Measurements from ENCODE around the gene DHRS4L2.
"Not testable (repeated sequence)": the region's sequence is repeated elsewhere in the genome, so short reads cannot be mapped to it uniquely, and the experiment has no call there.

Gene DHRS4L2

DNA sequence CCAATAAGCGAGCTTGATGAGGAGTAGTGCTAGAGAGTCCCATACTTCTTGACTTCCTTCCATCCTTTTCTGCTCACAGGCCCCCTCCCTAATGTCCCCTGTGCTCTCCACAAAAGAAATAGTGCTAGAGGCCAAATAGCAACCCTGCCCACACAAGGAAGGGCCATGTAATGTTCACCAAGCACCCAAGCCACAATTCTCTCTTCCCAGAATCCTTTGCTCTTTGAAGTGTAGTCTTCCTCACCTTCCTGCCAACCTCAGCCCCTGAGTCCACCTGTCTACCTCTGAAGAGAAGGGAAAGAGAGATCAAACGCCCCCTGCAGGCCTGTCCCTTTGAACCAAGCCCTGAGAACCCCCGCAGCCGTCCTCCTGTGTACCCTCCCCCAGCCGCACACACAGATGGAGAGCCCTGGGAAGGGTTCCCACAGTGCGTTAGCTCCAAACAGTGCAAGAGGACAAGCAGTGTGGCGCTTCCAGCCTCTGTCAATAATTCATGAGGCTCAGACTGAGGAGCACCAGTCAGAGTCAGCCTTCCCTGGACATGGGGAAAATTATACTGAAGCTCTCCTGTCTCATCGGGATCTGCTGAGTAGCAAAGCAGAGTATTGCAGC, 37.0 kb upstream of the DHRS4L2 start:
- Histone ChIP-seq H3K36me3 (ENCODE audit: insufficient read depth, insufficient read length, low read length) (peaks cover 3% of the 10 kb centered on the region), H3K9me3 (ENCODE audit: insufficient read depth, low read length) (0 out of 2 replicates have a peak, but pooled peaks cover 12% of the 10 kb centered on the region), H3K27me3 (ENCODE audit: insufficient read depth, insufficient read length) (no peaks in the 10 kb centered on the region), H3K4me3 (ENCODE audit: insufficient read length, low read depth) (no peak overlapping the region), H3K9ac (ENCODE audit: insufficient read length, low read depth) (no peak overlapping the region), H3K4me1 (ENCODE audit: insufficient read depth, insufficient read length) (peaks cover 3% of the 10 kb centered on the region)
- TF ChIP-seq ZNF274 (IDR thresholded peaks at IDR 0.05; ENCODE audit: low read depth, low read length) = no peak
- no peak for TF ChIP-seq YY1 (IDR thresholded peaks at IDR 0.05; ENCODE audit: insufficient read depth, insufficient read length)
- no peak for DNase-seq (ENCODE audit: low read depth, low spot score)

- H3K36me3 ChIP-seq (ENCODE audit: insufficient read depth, insufficient read length, low read length); H3K4me1 ChIP-seq (ENCODE audit: insufficient read depth, insufficient read length); H3K27me3 ChIP-seq (ENCODE audit: insufficient read depth, insufficient read length); DNase-seq (ENCODE audit: low read depth, low spot score): not testable (repeated sequence)
- Histone ChIP-seq H3K9ac (ENCODE audit: insufficient read length, low read depth) (peak overlapping the region; percentile 92), H3K4me3 (ENCODE audit: insufficient read length, low read depth) (peak overlapping the region; percentile 88), H3K9me3 (ENCODE audit: insufficient read depth, low read length) (0 out of 2 replicates have a peak, but pooled peaks cover 12% of the 10 kb centered on the region)
Measured at GRCh38 chr14:23953116-23953463, 35.6 kb upstream of the DHRS4L2 start.

DNA sequence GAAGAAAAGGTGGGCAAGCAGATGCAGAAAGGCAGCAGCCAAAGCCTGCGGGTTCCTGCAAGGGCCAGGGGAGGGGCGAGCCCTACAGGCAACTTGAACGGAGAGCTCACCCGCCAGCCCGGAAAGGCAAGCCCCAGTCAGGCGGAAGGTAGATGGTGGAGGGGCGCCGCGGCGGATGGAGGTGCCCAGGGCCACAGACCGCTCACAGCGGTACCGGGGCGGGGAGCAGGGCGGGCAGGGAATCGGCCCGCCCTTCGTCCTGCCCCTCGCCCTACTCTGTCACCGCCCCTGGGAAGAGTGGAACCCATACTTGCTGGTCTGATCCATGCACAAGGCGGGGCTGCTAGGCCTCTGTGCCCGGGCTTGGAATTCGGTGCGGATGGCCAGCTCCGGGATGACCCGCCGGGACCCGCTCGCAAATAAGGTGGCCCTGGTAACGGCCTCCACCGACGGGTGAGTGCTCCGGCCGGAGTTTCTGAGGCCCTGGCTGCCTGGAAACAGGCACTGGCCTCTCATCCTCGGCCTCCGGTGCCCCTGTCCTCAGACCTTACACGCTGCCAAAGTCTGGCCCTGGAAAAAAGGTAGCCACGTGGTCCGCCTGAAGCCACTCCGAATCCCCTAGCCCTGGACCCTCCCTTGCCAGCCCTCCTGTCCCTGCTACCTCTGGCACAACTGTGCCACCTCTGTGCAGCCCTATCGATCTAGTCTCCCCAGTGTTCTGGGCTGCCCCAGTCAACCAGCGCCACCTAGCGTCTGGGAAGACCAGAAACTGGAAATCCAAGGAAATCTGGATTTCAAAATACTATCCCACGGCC, 35.1 kb upstream of the DHRS4L2 start, which contains the start of gene DHRS4:
Gene DHRS4, plus strand, starts transcription at position 307 of the 815 bp plus-strand sequence. Its CDS starts 19 bp downstream, at position 326.
- Histone ChIP-seq H3K36me3 (ENCODE audit: insufficient read depth, insufficient read length, low read length) (peaks cover 3% of the 10 kb centered on the region), H3K27me3 (ENCODE audit: insufficient read depth, insufficient read length) (no peaks in the 10 kb centered on the region), H3K4me3 (ENCODE audit: insufficient read length, low read depth) (peak within 1 kb of the TSS; percentile 88), H3K9me3 (ENCODE audit: insufficient read depth, low read length) (0 out of 2 replicates have a peak, but pooled peaks cover 12% of the 10 kb centered on the region), H3K9ac (ENCODE audit: insufficient read length, low read depth) (peak within 1 kb of the TSS; percentile 92), H3K4me1 (ENCODE audit: insufficient read depth, insufficient read length) (peaks cover 3% of the 10 kb centered on the region)
- TF ChIP-seq ZNF274 (IDR thresholded peaks at IDR 0.05; ENCODE audit: low read depth, low read length) (no peak), YY1 (IDR thresholded peaks at IDR 0.05; ENCODE audit: insufficient read depth, insufficient read length) (no peak), SUZ12 (IDR thresholded peaks at IDR 0.05; ENCODE audit: extremely low read depth, insufficient read depth, insufficient read length) (no peak)
- DNase-seq (ENCODE audit: low read depth, low spot score) = peak; percentile 36

DNA sequence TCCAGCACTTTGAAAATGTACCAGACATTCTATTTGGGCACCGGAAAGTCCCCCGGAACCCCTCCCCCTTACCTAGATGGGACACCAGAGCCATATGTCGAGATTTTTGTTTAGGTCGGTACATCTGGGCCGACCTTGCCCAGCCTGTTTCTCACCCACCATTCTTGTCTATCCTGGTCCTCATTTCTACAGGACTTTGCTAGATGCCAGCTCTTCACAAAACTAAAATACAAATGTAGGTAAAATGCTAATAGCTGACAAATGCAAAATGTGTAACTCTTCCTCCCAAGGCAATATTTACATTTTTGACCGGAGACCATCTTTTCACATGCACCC, 34.5 kb upstream of the DHRS4L2 start:
- Histone ChIP-seq H3K4me3 (ENCODE audit: insufficient read length, low read depth) (peak overlapping the region; percentile 88), H3K9ac (ENCODE audit: insufficient read length, low read depth) (peak overlapping the region; percentile 92)
- not testable (repeated sequence) for H3K4me1 ChIP-seq (ENCODE audit: insufficient read depth, insufficient read length)

GRCh38 chr14:23954965-23955364, 33.8 kb upstream of the DHRS4L2 start:
- H3K9me3 ChIP-seq (ENCODE audit: insufficient read depth, low read length); H3K36me3 ChIP-seq (ENCODE audit: insufficient read depth, insufficient read length, low read length); H3K27me3 ChIP-seq (ENCODE audit: insufficient read depth, insufficient read length); H3K9ac ChIP-seq (ENCODE audit: insufficient read length, low read depth); H3K4me1 ChIP-seq (ENCODE audit: insufficient read depth, insufficient read length); H3K4me3 ChIP-seq (ENCODE audit: insufficient read length, low read depth); DNase-seq (ENCODE audit: low read depth, low spot score): not testable (repeated sequence)

More for the DNA sequence above, 34.5 kb upstream of the DHRS4L2 start:
- H3K27me3 ChIP-seq (ENCODE audit: insufficient read depth, insufficient read length); H3K36me3 ChIP-seq (ENCODE audit: insufficient read depth, insufficient read length, low read length); DNase-seq (ENCODE audit: low read depth, low spot score): not testable (repeated sequence)
- 0 out of 2 replicates have a peak, but pooled peaks cover 12% of the 10 kb centered on the region for H3K9me3 ChIP-seq (ENCODE audit: insufficient read depth, low read length)

- H3K9me3 ChIP-seq (ENCODE audit: insufficient read depth, low read length); H3K4me1 ChIP-seq (ENCODE audit: insufficient read depth, insufficient read length); H3K36me3 ChIP-seq (ENCODE audit: insufficient read depth, insufficient read length, low read length); H3K27me3 ChIP-seq (ENCODE audit: insufficient read depth, insufficient read length); DNase-seq (ENCODE audit: low read depth, low spot score); H3K9ac ChIP-seq (ENCODE audit: insufficient read length, low read depth); H3K4me3 ChIP-seq (ENCODE audit: insufficient read length, low read depth): not testable (repeated sequence)
Measured at GRCh38 chr14:23955811-23956210, 32.9 kb upstream of the DHRS4L2 start.

DNA sequence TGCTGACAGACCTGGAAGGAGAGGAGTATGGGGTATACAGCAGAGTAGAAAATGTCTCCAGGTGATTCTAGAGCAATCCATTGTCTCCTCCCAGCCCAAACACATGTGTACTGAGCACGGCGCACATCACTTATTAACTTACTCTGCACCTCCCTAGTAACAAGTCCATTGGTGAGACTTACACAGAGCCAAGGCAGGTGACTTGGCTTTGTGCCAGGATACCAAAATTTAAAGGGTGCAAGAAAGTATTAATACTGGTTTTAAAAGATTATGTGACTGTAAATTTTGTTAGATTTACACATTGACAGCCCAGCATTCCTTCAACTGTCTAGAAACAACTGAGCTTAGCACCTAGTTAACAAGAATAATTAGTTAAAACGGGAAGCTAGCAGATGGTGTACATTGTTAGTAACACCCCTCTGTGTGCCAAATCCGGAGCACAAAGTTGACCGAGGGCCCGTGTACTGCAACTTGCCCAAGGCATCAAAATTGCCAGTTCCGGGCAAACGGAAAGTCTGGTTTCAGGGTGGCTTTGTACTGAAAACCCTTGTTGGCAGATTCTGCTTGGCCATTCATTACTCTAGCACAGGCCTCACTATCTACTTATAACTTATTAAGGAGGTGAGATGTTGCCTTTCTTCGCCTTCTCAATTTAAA, 30.7 kb upstream of the DHRS4L2 start:
- not testable (repeated sequence) for H3K4me3 ChIP-seq (ENCODE audit: insufficient read length, low read depth); DNase-seq (ENCODE audit: low read depth, low spot score); H3K9ac ChIP-seq (ENCODE audit: insufficient read length, low read depth)

DNA sequence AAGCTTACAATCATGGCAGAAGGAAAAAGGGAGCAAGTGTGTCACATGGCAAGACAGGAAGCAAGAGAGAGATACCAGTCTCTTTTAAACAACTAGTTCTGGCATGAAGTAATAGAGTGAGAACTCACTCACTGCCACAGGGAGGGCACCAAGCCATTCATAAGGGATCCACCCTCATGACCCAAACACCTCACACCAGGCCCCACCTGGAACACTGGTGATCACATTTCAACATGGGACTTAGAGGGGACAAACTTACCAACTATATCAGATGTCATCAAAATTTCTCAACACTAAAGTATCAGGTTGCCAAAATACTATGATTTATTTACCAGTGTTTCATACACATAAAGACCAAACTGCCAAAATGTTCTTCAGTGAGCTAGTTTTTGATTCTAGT, 27.8 kb upstream of the DHRS4L2 start:
- not testable (repeated sequence) for H3K4me3 ChIP-seq (ENCODE audit: insufficient read length, low read depth); H3K9ac ChIP-seq (ENCODE audit: insufficient read length, low read depth); DNase-seq (ENCODE audit: low read depth, low spot score); H3K27me3 ChIP-seq (ENCODE audit: insufficient read depth, insufficient read length); H3K9me3 ChIP-seq (ENCODE audit: insufficient read depth, low read length); H3K4me1 ChIP-seq (ENCODE audit: insufficient read depth, insufficient read length); H3K36me3 ChIP-seq (ENCODE audit: insufficient read depth, insufficient read length, low read length)

More for the DNA sequence above, 30.7 kb upstream of the DHRS4L2 start:
- not testable (repeated sequence) for H3K36me3 ChIP-seq (ENCODE audit: insufficient read depth, insufficient read length, low read length); H3K9me3 ChIP-seq (ENCODE audit: insufficient read depth, low read length); H3K4me1 ChIP-seq (ENCODE audit: insufficient read depth, insufficient read length); H3K27me3 ChIP-seq (ENCODE audit: insufficient read depth, insufficient read length)

GRCh38 chr14:23961704-23962103, 27.0 kb upstream of the DHRS4L2 start:
- not testable (repeated sequence) for H3K4me1 ChIP-seq (ENCODE audit: insufficient read depth, insufficient read length); H3K36me3 ChIP-seq (ENCODE audit: insufficient read depth, insufficient read length, low read length); H3K4me3 ChIP-seq (ENCODE audit: insufficient read length, low read depth); DNase-seq (ENCODE audit: low read depth, low spot score); H3K27me3 ChIP-seq (ENCODE audit: insufficient read depth, insufficient read length); H3K9ac ChIP-seq (ENCODE audit: insufficient read length, low read depth); H3K9me3 ChIP-seq (ENCODE audit: insufficient read depth, low read length)

DNA sequence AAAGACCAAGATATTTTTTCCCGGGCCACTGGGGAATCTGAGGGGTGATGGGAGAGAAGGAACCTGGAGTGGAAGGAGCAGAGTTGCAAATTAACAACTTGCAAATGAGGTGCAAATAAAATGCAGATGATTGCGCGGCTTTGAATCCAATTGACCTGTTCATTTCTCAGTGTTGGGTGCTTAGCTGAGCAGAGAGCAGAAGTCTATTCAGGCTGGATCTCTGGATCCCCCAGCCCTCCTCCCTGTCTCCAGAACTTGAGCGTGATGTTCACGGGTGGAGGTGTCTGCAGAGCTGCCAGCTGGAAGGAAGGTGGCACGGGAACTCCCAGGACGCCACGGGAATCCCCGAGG, 19.6 kb upstream of the DHRS4L2 start:
- not testable (repeated sequence) for H3K27me3 ChIP-seq (ENCODE audit: insufficient read depth, insufficient read length); DNase-seq (ENCODE audit: low read depth, low spot score); H3K4me1 ChIP-seq (ENCODE audit: insufficient read depth, insufficient read length); H3K9me3 ChIP-seq (ENCODE audit: insufficient read depth, low read length); H3K4me3 ChIP-seq (ENCODE audit: insufficient read length, low read depth); H3K36me3 ChIP-seq (ENCODE audit: insufficient read depth, insufficient read length, low read length); H3K9ac ChIP-seq (ENCODE audit: insufficient read length, low read depth)
